CD4-positive, alpha-beta T cell treated with Interleukin-17A for 1 hour (primary cell): ENCODE results near the gene PIK3CA.
"Not testable (repeated sequence)": the region's sequence is repeated elsewhere in the genome, so short reads cannot be mapped to it uniquely, and the experiment has no call there.

ENCODE experiments used
- DNase-seq: peaks from one replicate; pipeline ENCODE4 v3.0.0-alpha.2; 2020

Gene PIK3CA

GRCh38 chr3:179215550-179215949 is 67.4 kb downstream of the PIK3CA start:
- DNase-seq: not testable (repeated sequence)

- not testable (repeated sequence) for DNase-seq
Observed at GRCh38 chr3:179218213-179218612, 70.1 kb downstream of the PIK3CA start.

GRCh38 chr3:179223548-179223947 is 75.4 kb downstream of the PIK3CA start:
- no peak for DNase-seq

GRCh38 chr3:179224584-179224983 is 76.4 kb downstream of the PIK3CA start:
- DNase-seq: no peak

- DNase-seq: no peak
Observed at GRCh38 chr3:179227349-179227748, 79.2 kb downstream of the PIK3CA start.

- no peak for DNase-seq
Observed at GRCh38 chr3:179229177-179229576, 81.0 kb downstream of the PIK3CA start.

GRCh38 chr3:179233043-179233442 is 84.9 kb downstream of the PIK3CA start:
- no peak for DNase-seq

GRCh38 chr3:179234199-179234598 is 86.0 kb downstream of the PIK3CA start:
- no peak for DNase-seq

- no peak for DNase-seq
Observed at GRCh38 chr3:179236669-179237301, 88.6 kb downstream of the PIK3CA start.

- not testable (repeated sequence) for DNase-seq
Observed at GRCh38 chr3:179240299-179240698, 92.1 kb downstream of the PIK3CA start.

- DNase-seq: not testable (repeated sequence)
Observed at GRCh38 chr3:179242859-179243258, 94.7 kb downstream of the PIK3CA start.

- DNase-seq: no peak
Observed at GRCh38 chr3:179244878-179245277, 96.7 kb downstream of the PIK3CA start.

- DNase-seq: no peak
Observed at GRCh38 chr3:179247289-179248015, 99.3 kb downstream of the PIK3CA start.

- no peak for DNase-seq
Observed at GRCh38 chr3:179250803-179251476, 102.8 kb downstream of the PIK3CA start, which contains the start of gene KCNMB3. Gene KCNMB3, minus strand, starts transcription at chr3:179251114. Its CDS starts 124 bp downstream, at chr3:179250990.

- DNase-seq: no peak
Observed at GRCh38 chr3:179256813-179257212, 108.7 kb downstream of the PIK3CA start.

- not testable (repeated sequence) for DNase-seq
Observed at GRCh38 chr3:179257742-179258141, 109.6 kb downstream of the PIK3CA start.

GRCh38 chr3:179258820-179259219 is 110.7 kb downstream of the PIK3CA start:
- no peak for DNase-seq

GRCh38 chr3:179259959-179260756 is 112.0 kb downstream of the PIK3CA start:
- DNase-seq: not testable (repeated sequence)

- DNase-seq: peak; percentile 72
Observed at GRCh38 chr3:179260949-179261765, 113.0 kb downstream of the PIK3CA start.

- DNase-seq: no peak
Observed at GRCh38 chr3:179263134-179263533, 115.0 kb downstream of the PIK3CA start.

- DNase-seq: no peak
Observed at GRCh38 chr3:179264449-179264848, 116.3 kb downstream of the PIK3CA start.

- DNase-seq: no peak
Observed at GRCh38 chr3:179265092-179265491, 116.9 kb downstream of the PIK3CA start.
